ENCODE results near the gene GNB1L.

DNA sequence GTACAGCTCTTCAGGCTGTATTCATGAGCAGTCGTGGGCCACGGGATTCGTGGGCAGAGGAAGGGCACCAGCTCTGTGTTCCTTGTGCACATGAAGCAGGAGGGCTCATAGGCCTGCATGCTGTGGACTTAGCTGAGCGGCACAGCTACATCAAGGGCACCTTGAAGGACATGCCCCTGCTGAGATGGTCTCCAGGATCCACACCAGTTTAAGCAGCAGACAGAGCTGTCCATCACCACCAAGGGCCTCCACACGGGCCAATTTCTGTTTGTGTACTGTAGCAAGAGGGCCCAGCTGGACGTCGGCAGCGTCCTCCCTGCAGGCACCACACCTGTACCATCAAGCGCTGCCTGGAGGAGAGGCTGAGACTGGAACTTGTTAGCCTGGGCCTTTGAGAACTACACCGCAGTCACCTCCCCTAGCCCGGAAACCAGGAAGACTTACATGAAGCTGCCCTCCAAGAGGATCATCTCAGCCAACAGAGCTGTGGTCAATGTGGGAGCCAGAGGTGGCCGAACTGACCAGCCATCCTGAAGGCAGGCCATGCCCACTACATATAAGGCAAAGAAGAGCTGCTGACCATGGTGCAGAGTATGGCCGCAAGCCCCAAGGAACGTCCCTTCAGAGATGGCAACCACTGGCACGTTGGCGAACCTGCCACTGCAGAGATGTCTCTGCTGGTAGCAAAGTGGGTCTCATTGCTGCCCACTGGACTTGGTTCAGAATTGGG, 32.7 kb upstream of the GNB1L start:
- no peak for TF ChIP-seq EP300 (conservative IDR thresholded peaks at IDR 0.05; ENCODE audit: poor library complexity, severe bottlenecking)
- TF ChIP-seq, protein P1, sequence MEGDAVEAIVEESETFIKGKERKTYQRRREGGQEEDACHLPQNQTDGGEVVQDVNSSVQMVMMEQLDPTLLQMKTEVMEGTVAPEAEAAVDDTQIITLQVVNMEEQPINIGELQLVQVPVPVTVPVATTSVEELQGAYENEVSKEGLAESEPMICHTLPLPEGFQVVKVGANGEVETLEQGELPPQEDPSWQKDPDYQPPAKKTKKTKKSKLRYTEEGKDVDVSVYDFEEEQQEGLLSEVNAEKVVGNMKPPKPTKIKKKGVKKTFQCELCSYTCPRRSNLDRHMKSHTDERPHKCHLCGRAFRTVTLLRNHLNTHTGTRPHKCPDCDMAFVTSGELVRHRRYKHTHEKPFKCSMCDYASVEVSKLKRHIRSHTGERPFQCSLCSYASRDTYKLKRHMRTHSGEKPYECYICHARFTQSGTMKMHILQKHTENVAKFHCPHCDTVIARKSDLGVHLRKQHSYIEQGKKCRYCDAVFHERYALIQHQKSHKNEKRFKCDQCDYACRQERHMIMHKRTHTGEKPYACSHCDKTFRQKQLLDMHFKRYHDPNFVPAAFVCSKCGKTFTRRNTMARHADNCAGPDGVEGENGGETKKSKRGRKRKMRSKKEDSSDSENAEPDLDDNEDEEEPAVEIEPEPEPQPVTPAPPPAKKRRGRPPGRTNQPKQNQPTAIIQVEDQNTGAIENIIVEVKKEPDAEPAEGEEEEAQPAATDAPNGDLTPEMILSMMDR (IDR thresholded peaks at IDR 0.05; ENCODE audit: poor library complexity, severe bottlenecking): no peak
- no peak for TF ChIP-seq RAD21 (conservative IDR thresholded peaks at IDR 0.05)
- TF ChIP-seq EZH2 (IDR thresholded peaks at IDR 0.05; ENCODE audit: borderline replicate concordance, insufficient read depth, low read length, poor library complexity, severe bottlenecking): no peak
